ENCODE measurements around the gene COL4A2.

The COL4A2 gene

GRCh38 chr13:110468986-110469495 lies 162.0 kb downstream of the COL4A2 start:
- no peak overlapping the region for H3K4me3 ChIP-seq (ENCODE audit: control insufficient read depth, low read depth, low read length)
- no peak for TF ChIP-seq CTCF (conservative IDR thresholded peaks at IDR 0.05; ENCODE audit: control insufficient read depth, insufficient read depth, low read depth, low read length)
- no peak for DNase-seq (ENCODE audit: low read depth)

- H3K4me3 ChIP-seq (ENCODE audit: control insufficient read depth, low read depth, low read length), result no peak overlapping the region
- TF ChIP-seq CTCF (conservative IDR thresholded peaks at IDR 0.05; ENCODE audit: control insufficient read depth, insufficient read depth, low read depth, low read length), result no peak
- no peak for DNase-seq (ENCODE audit: low read depth)
These were observed 162.5 kb downstream of the COL4A2 start for GRCh38 chr13:110469597-110469996.

GRCh38 chr13:110470272-110471009 lies 163.4 kb downstream of the COL4A2 start:
- TF ChIP-seq CTCF (conservative IDR thresholded peaks at IDR 0.05; ENCODE audit: control insufficient read depth, insufficient read depth, low read depth, low read length), result no peak
- DNase-seq (ENCODE audit: low read depth), result no peak
- no peak overlapping the region for H3K4me3 ChIP-seq (ENCODE audit: control insufficient read depth, low read depth, low read length)

- TF ChIP-seq CTCF (conservative IDR thresholded peaks at IDR 0.05; ENCODE audit: control insufficient read depth, insufficient read depth, low read depth, low read length), result no peak
- no peak overlapping the region for H3K4me3 ChIP-seq (ENCODE audit: control insufficient read depth, low read depth, low read length)
- no peak for DNase-seq (ENCODE audit: low read depth)
These were observed 164.2 kb downstream of the COL4A2 start for GRCh38 chr13:110471156-110471832.

- DNase-seq (ENCODE audit: low read depth), result peak; percentile 17
- H3K4me3 ChIP-seq (ENCODE audit: control insufficient read depth, low read depth, low read length), result no peak overlapping the region
- no peak for TF ChIP-seq CTCF (conservative IDR thresholded peaks at IDR 0.05; ENCODE audit: control insufficient read depth, insufficient read depth, low read depth, low read length)
These were observed 164.7 kb downstream of the COL4A2 start for GRCh38 chr13:110471833-110472162.

GRCh38 chr13:110472904-110473563 lies 165.9 kb downstream of the COL4A2 start:
- no peak for TF ChIP-seq CTCF (conservative IDR thresholded peaks at IDR 0.05; ENCODE audit: control insufficient read depth, insufficient read depth, low read depth, low read length)
- H3K4me3 ChIP-seq (ENCODE audit: control insufficient read depth, low read depth, low read length), result no peak overlapping the region
- DNase-seq (ENCODE audit: low read depth), result no peak
